HG02759 (cell line): ENCODE data around the gene EIF4EBP2.

ENCODE experiments used
- ATAC-seq: cut with Tn5 transposase; IDR thresholded peaks from one replicate; pipeline ENCODE4 v1.9.1; 2021; ENCODE audit warnings: mild to moderate bottlenecking, moderate library complexity; ENCODE audit not compliant: unreplicated experiment

EIF4EBP2 gene

DNA sequence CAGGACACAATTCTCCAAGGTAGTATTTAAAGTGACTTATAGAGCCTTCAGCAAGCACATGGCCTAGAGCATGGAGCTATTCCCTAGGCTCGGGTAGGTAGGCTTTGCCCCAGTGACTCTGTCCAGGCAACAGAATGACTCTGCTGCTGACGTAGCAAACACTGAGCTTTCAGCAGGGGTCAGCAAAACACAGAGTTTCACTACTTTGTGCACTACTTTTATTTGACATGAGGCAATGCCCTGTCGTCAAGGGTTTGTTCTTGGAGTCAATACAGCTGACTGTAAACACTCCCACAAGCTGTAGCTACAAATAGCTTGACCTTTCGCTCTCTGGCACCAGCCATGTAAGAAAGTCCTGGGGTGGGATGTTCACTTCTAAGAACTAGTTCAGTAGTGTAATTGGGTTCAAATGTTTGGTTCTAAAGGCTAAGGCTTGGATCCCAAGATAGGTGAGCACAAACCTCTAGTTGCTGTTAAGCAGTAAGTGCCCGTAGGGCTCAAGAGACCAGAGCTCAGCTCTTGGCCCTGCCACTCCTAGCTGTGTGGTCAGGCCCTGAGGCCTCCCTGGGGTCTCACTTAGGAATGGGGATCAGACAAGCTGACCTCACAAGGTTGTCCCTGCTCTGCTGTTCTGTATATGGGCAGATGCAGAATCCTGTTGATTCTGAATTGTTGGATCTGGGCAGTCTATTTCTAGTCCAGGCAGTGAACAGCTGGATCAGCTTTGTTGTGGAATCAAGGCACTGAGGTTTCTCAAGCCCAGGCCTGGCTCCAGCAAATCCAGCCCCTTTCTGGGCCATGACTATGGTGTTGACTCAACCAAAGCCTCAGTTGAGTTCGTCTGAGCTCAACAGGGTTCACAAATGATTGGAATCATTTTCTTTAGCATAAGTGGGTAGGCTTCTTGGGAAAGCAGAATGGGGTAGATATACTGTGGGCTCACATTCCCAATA, 26.8 kb downstream of the EIF4EBP2 start:
- ATAC-seq: no peak

- no peak for ATAC-seq
These were observed 28.2 kb downstream of the EIF4EBP2 start for GRCh38 chr10:70432101-70432500.

- ATAC-seq: no peak
These were observed 28.8 kb downstream of the EIF4EBP2 start for GRCh38 chr10:70432561-70433263.

DNA sequence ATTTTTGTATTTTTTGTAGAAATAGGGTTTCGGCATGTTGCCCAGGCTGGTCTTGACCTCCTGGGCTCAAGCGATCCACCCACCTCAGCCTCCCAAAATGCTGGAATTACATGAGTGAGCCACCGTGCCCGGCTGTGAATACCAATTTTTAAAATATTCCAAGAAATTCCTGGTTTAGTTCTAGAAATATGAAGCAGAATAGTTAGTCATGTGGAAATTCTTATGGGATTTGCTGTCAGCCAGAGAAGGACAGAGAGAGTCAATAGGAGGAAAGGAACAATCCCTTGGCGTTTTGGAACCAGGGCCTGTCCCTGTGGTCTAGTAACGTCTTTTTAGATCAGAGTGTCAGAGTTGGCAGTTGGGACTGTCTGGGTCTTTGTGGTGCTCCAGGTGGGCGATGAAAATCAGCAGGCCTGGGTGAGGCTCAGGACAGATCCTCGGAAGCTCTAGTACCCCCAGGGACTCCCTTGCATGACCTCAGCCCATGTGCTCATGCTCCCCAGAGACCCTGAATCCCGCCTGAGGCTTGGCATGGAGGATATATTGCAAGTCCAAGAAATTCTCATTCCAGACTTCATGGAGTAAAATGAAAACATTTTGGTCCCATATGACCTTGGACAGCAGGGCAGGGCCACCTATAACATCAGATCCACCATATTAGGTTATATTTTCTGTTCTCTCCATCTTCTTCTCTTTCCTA, 29.8 kb downstream of the EIF4EBP2 start:
- ATAC-seq: no peak

DNA sequence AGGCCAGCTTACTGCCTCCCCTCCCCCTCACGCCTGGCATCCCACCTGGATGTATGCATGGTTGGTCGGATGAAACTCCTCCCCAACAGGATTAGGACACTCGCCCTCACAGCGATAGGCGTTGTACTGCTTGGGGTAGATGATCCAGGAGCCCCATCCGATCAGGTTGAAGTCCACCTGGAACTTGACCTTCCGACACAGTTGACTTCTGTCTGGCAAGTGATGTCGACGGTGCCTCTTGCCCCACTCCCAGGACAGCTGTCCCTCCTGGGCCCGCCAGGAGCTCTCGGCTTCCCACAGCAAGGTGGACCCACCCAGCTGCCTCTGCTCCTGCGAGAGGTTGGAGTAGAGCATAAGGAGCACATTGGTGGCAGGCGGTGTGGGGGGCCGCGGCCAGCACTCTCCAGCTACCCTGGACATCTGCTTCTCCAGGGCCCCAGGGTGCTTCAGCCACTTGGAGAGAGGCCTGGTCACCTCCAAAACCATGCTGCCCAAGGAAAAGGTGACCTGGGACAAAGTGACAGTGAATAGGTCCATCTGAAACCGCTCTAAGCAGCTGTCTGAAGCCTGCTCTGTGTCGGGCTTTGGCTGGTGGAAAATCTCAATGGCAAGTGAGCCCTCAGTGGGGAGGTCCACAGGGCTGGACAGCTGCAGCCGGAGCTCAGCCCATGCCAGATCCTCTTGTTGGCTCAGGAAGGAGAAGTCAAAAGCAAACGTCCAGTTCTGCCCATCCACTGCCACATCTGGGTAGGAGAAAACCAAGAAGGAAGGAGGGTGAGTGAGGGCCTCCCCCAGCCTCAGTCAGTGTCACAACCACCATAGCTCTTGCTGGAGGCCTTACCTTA, 31.5 kb downstream of the EIF4EBP2 start:
- ATAC-seq: no peak

GRCh38 chr10:70437721-70438120, 33.8 kb downstream of the EIF4EBP2 start:
- no peak for ATAC-seq

DNA sequence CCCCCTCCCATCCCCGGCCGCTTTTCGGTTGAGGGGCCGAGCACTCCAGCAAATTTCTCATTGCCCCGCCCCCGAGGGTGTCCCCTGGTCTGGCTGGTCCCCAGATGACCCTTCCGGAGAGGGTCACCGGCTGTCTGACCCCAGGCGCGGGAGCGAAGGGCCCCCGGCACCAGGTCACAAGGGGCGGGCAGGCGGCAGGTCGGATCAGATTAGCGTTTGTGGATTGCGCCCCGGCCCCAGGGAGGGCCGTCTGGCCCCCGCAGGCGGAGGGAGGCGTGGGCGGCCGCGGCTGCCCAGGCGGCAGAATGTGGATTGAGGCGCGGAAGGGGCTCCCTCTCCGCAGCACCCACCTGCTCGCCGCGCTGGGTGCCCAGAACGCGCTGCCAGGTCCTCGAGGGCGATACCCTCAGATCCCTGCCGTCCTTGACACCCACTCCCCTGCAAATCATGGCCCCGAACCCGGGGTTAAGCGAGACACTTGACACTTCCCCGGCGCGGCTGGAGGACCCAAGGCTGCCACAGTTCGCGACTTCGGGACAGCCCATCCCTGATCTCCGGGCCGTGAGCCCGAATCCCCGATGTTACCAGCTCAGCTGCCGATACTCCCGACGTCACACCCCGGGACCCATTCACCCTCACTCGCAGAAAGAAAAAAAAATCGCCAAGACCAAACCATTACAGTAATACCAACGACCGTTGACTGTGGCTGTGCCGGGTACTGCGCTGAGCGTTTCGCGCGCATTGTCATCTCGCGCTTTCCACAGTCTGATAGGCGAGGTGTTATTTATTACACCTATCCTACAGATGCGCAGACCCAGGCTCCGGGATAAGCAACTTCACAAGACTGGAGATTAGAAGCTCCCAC, 36.6 kb downstream of the EIF4EBP2 start:
- ATAC-seq: no peak

- no peak for ATAC-seq
These were observed 37.4 kb downstream of the EIF4EBP2 start, which contains the start of gene NODAL for GRCh38 chr10:70441161-70441894. NODAL (minus strand) TSS chr10:70441681; CDS start chr10:70441667, 14 bp downstream.

- ATAC-seq: no peak
These were observed 38.0 kb downstream of the EIF4EBP2 start for GRCh38 chr10:70441895-70442309.

DNA sequence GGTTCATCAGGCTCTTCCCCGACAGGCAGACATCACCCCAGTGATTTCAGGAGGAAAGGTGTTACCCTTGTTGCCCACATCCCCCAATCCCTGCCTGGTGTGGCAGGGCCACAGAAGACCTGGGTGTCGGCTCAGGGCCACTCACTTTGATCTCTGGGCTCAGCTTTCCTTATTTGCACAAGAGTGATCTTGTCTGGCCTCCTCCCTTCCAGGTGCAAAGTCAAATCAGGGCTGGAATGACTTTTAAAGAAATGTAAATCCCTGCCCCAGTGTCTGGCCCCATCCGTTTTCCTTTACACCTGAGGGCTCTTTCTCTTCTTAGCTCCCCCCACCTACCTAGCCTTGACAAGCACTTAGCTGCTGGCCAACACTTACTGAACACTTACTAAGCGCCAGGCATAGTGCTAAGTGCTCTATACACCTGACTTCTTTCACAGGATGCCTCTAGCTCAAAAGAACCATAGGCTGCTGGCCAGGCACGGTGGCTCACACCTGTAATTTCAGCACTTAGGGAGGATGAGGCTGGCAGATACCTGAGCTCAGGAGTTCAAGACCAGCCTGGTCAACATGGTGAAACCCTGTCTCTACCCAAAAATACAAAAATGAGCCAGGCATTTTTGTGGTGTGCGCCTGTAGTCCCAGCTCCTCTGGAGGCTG, 38.5 kb downstream of the EIF4EBP2 start:
- ATAC-seq: no peak

- no peak for ATAC-seq
These were observed 40.8 kb downstream of the EIF4EBP2 start for GRCh38 chr10:70444744-70445143.

DNA sequence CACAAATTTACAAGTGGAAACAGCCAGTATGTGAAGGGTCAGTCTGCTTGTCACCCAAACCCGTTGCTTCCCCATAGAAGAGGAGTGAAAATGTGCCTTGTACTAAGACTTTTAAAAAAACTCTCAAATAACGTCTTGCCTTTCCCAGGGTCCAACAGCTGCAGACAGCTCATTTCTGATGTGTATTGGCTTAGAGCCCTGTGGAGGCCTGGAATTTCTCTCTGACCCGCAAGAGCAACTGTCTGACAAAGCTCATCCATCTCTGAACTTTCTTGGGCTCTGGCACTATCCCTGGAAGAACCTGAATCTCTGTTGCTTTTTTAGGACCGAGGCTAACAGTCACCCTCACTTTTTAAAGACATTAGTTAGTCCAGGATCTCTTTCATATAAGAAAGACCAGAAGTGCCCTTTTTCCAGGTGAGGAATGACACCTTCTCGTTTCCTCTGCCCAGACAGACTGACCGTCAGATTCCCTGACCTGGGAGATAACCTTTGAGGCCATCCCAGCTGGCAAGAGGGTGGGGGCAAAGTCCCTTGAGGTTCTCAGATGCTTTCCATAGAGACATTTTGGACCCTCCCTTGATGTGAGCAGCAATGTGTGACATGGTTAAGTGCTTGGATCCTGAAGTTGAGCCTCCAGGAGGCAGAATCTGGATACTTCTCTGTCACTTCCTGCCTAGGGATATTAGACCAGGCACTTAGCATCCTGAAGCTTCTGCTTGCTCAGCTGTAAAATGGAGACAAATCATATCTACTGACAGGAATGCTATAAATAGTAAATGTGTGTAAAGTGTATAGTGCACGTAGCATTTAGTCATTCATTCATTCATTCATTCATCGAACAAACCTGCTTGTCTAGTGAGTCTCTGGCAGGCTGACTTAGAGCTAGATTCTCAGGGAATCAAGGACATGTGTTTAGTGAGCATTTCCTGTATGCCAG, 42.0 kb downstream of the EIF4EBP2 start:
- no peak for ATAC-seq

DNA sequence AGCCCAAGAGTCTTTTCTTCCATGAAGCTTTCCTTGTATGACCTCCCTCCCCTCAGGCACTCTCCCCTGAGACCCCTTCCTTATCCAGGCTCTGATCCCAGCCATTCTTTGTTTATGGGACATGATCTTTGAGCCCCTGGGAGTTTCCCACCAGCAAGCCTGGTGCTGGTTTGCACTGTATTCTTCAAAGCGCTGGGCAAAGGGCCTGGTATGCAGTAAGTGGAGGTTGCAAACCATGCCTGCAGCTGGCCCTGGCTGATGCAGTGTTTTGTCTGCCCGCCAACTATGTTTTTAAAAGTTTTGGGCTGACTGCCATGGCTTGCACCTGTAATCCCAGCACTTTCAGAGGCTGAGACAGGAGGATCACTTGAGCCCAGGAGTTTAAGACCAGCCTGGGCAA, 44.3 kb downstream of the EIF4EBP2 start:
- no peak for ATAC-seq

DNA sequence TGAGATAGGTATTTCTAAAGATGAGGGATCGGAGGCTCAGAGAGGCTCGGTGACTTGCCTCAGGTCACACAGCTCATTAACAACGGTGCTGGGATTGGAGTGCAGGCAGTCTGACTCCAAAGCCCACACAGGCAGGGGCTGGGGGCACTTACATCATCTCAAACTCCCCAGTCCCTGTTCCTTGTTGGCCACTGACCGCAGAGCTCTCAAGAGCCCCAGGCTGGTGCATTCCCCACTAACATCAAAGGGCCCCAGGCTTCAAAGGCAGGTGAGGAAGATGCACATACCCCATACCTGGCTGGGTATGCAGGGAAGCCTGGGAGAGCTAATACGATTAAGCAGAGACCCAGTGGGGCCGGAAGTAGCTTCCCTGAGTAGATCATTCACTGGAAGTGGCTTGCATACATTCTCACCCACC, 51.3 kb downstream of the EIF4EBP2 start:
- no peak for ATAC-seq

DNA sequence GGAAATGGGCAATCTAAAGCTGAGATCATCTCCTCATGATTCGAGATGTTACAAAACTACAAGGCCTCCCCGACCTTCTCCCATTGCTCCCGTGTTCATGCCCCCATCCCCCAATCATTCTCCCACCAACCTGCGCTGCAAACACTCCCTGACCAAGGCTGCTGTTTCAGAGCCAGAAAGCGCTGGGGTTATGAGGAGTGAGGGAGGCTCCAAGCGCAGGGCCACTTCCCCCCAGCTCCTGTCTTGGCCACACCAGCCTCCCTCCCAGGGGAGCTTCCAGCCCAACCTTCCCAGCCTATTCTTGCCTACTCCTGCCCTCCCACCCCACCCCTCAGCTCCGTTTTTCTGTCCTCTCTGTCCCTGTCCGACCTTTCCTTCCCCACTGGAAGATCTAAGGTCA, 52.2 kb downstream of the EIF4EBP2 start:
- no peak for ATAC-seq

- no peak for ATAC-seq
These were observed 53.9 kb downstream of the EIF4EBP2 start for GRCh38 chr10:70457759-70458305.
